K562 (cell line): ENCODE results near the gene LYVE1. TPM values are rescaled to one million over a fixed set of nuclear protein-coding genes. Genes with fewer than 3 reads are reported as not detected.

Experiments
- ATAC-seq: fragments of 200-7000 bp; cut with Tn5 transposase; 3 replicates; pipeline ENCODE4 v1.9.1; 2020; ENCODE audit warnings: moderate library complexity
- BruUV-seq: library from RNA; stranded (reverse); fragments of 400-500 nt; replicated peaks from 2 replicates; lab custom pipeline; 2021; lab: Mats Ljungman, UMichigan
- CTCF ChIA-PET: fragments of 300-600 bp; formaldehyde crosslinking; extraction: SDS; loops from one replicate; lab custom pipeline; 2021; ENCODE audit warnings: low intra/inter-chr PET ratio; lab: Yijun Ruan, JAX
- POLR2A ChIA-PET: fragments of 300-600, 350-650 bp; sonication (Branson Sonifier 250); formaldehyde crosslinking; extraction: SDS; loops from one replicate; lab custom pipeline; 2021; ENCODE audit warnings: antibody characterized with exemption, inconsistent platforms; lab: Yijun Ruan, JAX
- DNase-seq, 4 experiments: peaks; one replicate each; pipeline versions ENCODE4 v3.0.0 to v3.0.0-alpha.2; 2011 to 2018; ENCODE audit warnings: low spot score in 3 of 4, mixed read lengths in 3 of 4; ENCODE audit errors: extremely low read depth in 1 of 4
- FAIRE-seq: peaks from 2 replicates; lab custom pipeline; 2011; peaks lifted over from hg19 to GRCh38; lab: Jason Lieb, UNC
- H2AFZ ChIP-seq: 2 replicates; pipeline ENCODE4 v1.6.0; 2011; ENCODE audit warnings: low read depth, low read length, control low read depth, inconsistent platforms
- H3K27ac ChIP-seq: fragments of 200-600 bp; 3 replicates; pipeline ENCODE4 v1.8.0; 2011; ENCODE audit warnings: low read depth, mild to moderate bottlenecking, control low read depth, inconsistent platforms, low read length, moderate library complexity, mixed read lengths; ENCODE audit errors: extremely low read depth
- H3K27me3 ChIP-seq, 2 experiments: fragments of 300-600 bp in 1 of 2; 2 replicates in 1 of 2; 3 replicates in 1 of 2; pipeline versions ENCODE4 v1.6.0 to v1.8.0; 2011; ENCODE audit warnings: inconsistent platforms in 2 of 2, low read length in 2 of 2, mild to moderate bottlenecking in 1 of 2, mixed read lengths in 1 of 2, moderate library complexity in 1 of 2; ENCODE audit not compliant: control insufficient read depth in 2 of 2, insufficient read depth in 2 of 2
- H3K36me3 ChIP-seq: fragments of 300-600 bp; 3 replicates; pipeline ENCODE4 v1.8.0; 2011; ENCODE audit warnings: mild to moderate bottlenecking, low read length, inconsistent platforms; ENCODE audit not compliant: control insufficient read depth, insufficient read depth
- H3K4me1 ChIP-seq, 2 experiments: fragments of 200-600 bp in 1 of 2; replicated peaks in 1 of 2; 2 replicates in 1 of 2; 3 replicates in 1 of 2; pipeline versions ENCODE4 v1.5.1 to v1.8.0; 2011; ENCODE audit warnings: inconsistent platforms in 2 of 2, low read length in 2 of 2, mild to moderate bottlenecking in 1 of 2, mixed read lengths in 1 of 2, moderate library complexity in 1 of 2; ENCODE audit not compliant: control insufficient read depth in 2 of 2, insufficient read depth in 2 of 2
- H3K4me2 ChIP-seq: 2 replicates; pipeline ENCODE4 v1.6.1; 2011; ENCODE audit warnings: low read length, control low read depth, inconsistent platforms, mixed read lengths; ENCODE audit not compliant: insufficient read depth
- H3K4me3 ChIP-seq: fragments of 200-600 bp; sonication (generic), shearing (Covaris generic); 2 replicates; pipeline ENCODE4 v1.5.1; 2016; ENCODE audit warnings: control low read depth, inconsistent platforms
- H3K79me2 ChIP-seq: fragments of 200-600 bp; 3 replicates; pipeline ENCODE4 v1.8.0; 2011; ENCODE audit warnings: low read length, inconsistent platforms; ENCODE audit not compliant: control insufficient read depth, insufficient read depth
- H3K9ac ChIP-seq, 2 experiments: 2 replicates each; pipeline versions ENCODE4 v1.6.0 to v1.6.1; 2011; ENCODE audit warnings: low read depth in 2 of 2, low read length in 2 of 2, control low read depth in 1 of 2, inconsistent platforms in 1 of 2, mild to moderate bottlenecking in 1 of 2, mixed read lengths in 1 of 2; ENCODE audit not compliant: insufficient read depth in 1 of 2
- H3K9me1 ChIP-seq: one replicate; pipeline ENCODE4 v1.6.0; 2011; ENCODE audit warnings: inconsistent platforms, mild to moderate bottlenecking, low read length, moderate library complexity; ENCODE audit not compliant: control insufficient read depth, insufficient read depth
- H3K9me3 ChIP-seq: replicated peaks from 2 replicates; pipeline ENCODE4 v1.5.1; 2011; ENCODE audit warnings: low read depth, low read length, inconsistent platforms; ENCODE audit not compliant: control insufficient read depth, insufficient read depth
- H4K20me1 ChIP-seq: replicated peaks from 2 replicates; pipeline ENCODE4 v1.6.1; 2011; ENCODE audit warnings: low read length, inconsistent platforms, mixed read lengths; ENCODE audit not compliant: control insufficient read depth, insufficient read depth
- BRD4 ChIP-seq: fragments of 200-600 bp; sonication (generic); IDR thresholded peaks from 2 replicates; pipeline ENCODE4 v1.6.1; 2017; ENCODE audit warnings: inconsistent platforms
- C11orf30 ChIP-seq: fragments of 450-650 bp; IDR thresholded peaks from 2 replicates; pipeline ENCODE4 v1.6.1; 2016; ENCODE audit warnings: low read depth, mild to moderate bottlenecking
- JUND ChIP-seq, 2 experiments: IDR thresholded peaks; 2 replicates in 1 of 2; 3 replicates in 1 of 2; pipeline ENCODE4 v1.6.1; 2011; ENCODE audit warnings: borderline replicate concordance in 2 of 2, low read depth in 2 of 2, low read length in 2 of 2, improper control_type of control experiment in 1 of 2, missing biosample characterization in 1 of 2, missing genetic modification characterization in 1 of 2, missing genetic modification reagents in 1 of 2
- MAZ ChIP-seq, 2 experiments: fragments of 450-650 bp in 1 of 2; sonication (generic) in 1 of 2; formaldehyde crosslinking; IDR thresholded peaks in 1 of 2; conservative IDR thresholded peaks in 1 of 2; 2 replicates each; pipeline versions ENCODE4 v1.4.0 to v1.5.0; 2020; ENCODE audit warnings: mild to moderate bottlenecking in 1 of 2, missing genetic modification reagents in 1 of 2
- PML ChIP-seq: IDR thresholded peaks from 2 replicates; pipeline ENCODE4 v1.6.1; 2012; ENCODE audit warnings: low read length, inconsistent platforms
- POLR2B ChIP-seq: fragments of 450-650 bp; IDR thresholded peaks from 2 replicates; pipeline ENCODE4 v1.6.1; 2018; ENCODE audit warnings: low read depth; ENCODE audit not compliant: partially characterized antibody
- SRSF3 ChIP-seq: fragments of 200-400 bp; formaldehyde crosslinking; IDR thresholded peaks from 2 replicates; pipeline ENCODE4 v1.6.1; 2016; ENCODE audit warnings: mild to moderate bottlenecking, low read length, moderate library complexity; ENCODE audit not compliant: insufficient read depth
- ZNF316 ChIP-seq: fragments of 450-650 bp; IDR thresholded peaks from 2 replicates; pipeline ENCODE4 v1.6.1; 2016
- in situ Hi-C: fragments of 300-500 bp; cut with MboI; formaldehyde crosslinking; loops from 4 replicates; pipeline ENCODE4 v1.15.0; 2018; ENCODE audit warnings: inconsistent platforms, mixed read lengths
- intact Hi-C: fragments of 100-400 bp; cut with micrococcal nuclease; formaldehyde crosslinking; loops from 2 replicates; pipeline ENCODE4 v1.14.2; 2022
- polyA plus RNA-seq, 8 experiments: library from polyadenylated mRNA; depleted of rRNA in 4 of 8; stranded (reverse) in 5 of 8; unstranded in 3 of 8; fragments of >200 nt; fragmentation: Nextera tagmentation in 2 of 8; fragmentation: Illumina TruSeq in 1 of 8; extraction: Ambion mirVana in 2 of 8; extraction: Trizol in 1 of 8; gene quantifications; 2 replicates each; pipeline versions ENCODE4 v1.2.1 to v1.2.3, GENCODE V29; 2011 to 2014; ENCODE audit warnings: inconsistent platforms in 1 of 8, missing spikeins in 1 of 8
- total RNA-seq, 7 experiments: library from RNA; depleted of rRNA in 6 of 7; stranded (reverse); fragments of >200 nt in 6 of 7; fragmentation: Illumina TruSeq in 2 of 7; extraction: Trizol in 2 of 7; gene quantifications; 2 replicates each; pipeline versions ENCODE4 v1.2.1 to v1.2.3, GENCODE V29; 2011 to 2021; ENCODE audit warnings: low replicate concordance in 1 of 7

LYVE1 gene
- total and polyA plus RNA-seq, 9 of the 15 experiments (the other 6 are each of a cell fraction or from before 2014, with no cell fraction given) = 0.06 to 1.1 (median 0.14) TPM; not detected in 1

DNA sequence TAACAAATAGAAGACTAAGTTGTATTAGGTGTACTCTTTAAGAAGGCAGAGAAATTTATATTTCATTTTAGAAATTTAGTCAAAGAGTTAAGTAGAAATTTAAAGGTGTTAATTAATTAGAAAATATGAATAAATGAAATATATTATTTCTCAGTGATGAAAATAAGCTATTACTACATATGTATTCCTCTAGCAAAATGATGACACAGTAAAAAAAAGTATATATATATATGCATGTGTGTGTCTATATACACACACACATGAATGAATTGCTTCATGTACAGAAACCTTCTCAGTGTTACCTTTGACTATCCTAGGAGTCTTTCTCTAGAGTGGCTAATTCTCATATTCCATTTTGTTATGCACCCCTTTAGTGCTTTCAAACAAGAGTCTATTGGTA lies 35.1 kb downstream of the LYVE1 start:
- TF ChIP-seq POLR2B = no peak
- TF ChIP-seq C11orf30 = peak; percentile 60; the same call in 1 of the 2 replicates
- TF ChIP-seq SRSF3 = no peak
- no peak for TF ChIP-seq JUND (IDR thresholded peaks at IDR 0.05; ENCODE audit: borderline replicate concordance, low read depth, low read length)
- no peak for TF ChIP-seq JUND (tag; IDR thresholded peaks at IDR 0.05; ENCODE audit: borderline replicate concordance, low read depth, low read length)
- no peak for TF ChIP-seq BRD4
- TF ChIP-seq PML = no peak
- TF ChIP-seq MAZ (CRISPR knock-in tag; conservative IDR thresholded peaks at IDR 0.05 in 1 of 2, IDR thresholded peaks at IDR 0.05 in 1 of 2) = no peak
- peak; percentile 76 for TF ChIP-seq ZNF316
- H3K27ac ChIP-seq = no peak overlapping the region
- H3K9ac ChIP-seq = no peak overlapping the region
- DNase-seq (no peak), FAIRE-seq (no peak), ATAC-seq (no peak)
- H3K9me1 ChIP-seq = no peaks in the 10 kb centered on the region
- in situ Hi-C loops (no loop called here), intact Hi-C loops (no loop called here)
- no peaks in the 10 kb centered on the region for H3K9me3 ChIP-seq
- H2AFZ ChIP-seq = no peak overlapping the region
- no peaks in the 10 kb centered on the region for H3K27me3 ChIP-seq
- no peak overlapping the region for H3K4me3 ChIP-seq
- peaks cover 38% of the 10 kb centered on the region for H3K36me3 ChIP-seq
- H4K20me1 ChIP-seq = no peaks in the 10 kb centered on the region
- H3K4me1 ChIP-seq = peaks cover 0 to 6% of the 10 kb centered on the region in 2 experiments; a peak in 2 of 5 replicates
- CTCF ChIA-PET = no interaction called here
- BruUV-seq = no TSS peak
- POLR2A ChIA-PET = interaction anchor here (0.5 to 3.1 kb wide), 5 partner anchors 13 to 387 kb away, joined by 3 to 12 read pairs (median 3); no protein-coding TSS in a partner anchor
- H3K4me2 ChIP-seq = no peak overlapping the region
- no peaks in the 10 kb centered on the region for H3K79me2 ChIP-seq
